ENCODE measurements around the gene CKLF.
"Not testable (repeated sequence)": the region's sequence is repeated elsewhere in the genome, so short reads cannot be mapped to it uniquely, and the experiment has no call there.

The CKLF gene

GRCh38 chr16:66552286-66553177, at the start of gene CKLF:
Gene CKLF (plus strand): TSS chr16:66552576. CDS start chr16:66552716, 140 bp downstream.
- no peak for FAIRE-seq

GRCh38 chr16:66503030-66503429, 49.3 kb upstream of the CKLF start:
- no peak for FAIRE-seq

GRCh38 chr16:66503612-66504011, 48.8 kb upstream of the CKLF start:
- no peak for FAIRE-seq

GRCh38 chr16:66507731-66508239, 44.6 kb upstream of the CKLF start:
- FAIRE-seq: no peak

- no peak for FAIRE-seq
Observed at GRCh38 chr16:66508248-66508913, 44.0 kb upstream of the CKLF start.

GRCh38 chr16:66508914-66509496, 43.4 kb upstream of the CKLF start:
- FAIRE-seq: no peak

GRCh38 chr16:66509576-66509975, 42.8 kb upstream of the CKLF start:
- FAIRE-seq: no peak

GRCh38 chr16:66510298-66510697, 42.1 kb upstream of the CKLF start:
- FAIRE-seq: no peak

GRCh38 chr16:66510711-66511601, 41.4 kb upstream of the CKLF start:
- no peak for FAIRE-seq

GRCh38 chr16:66511602-66512271, 40.6 kb upstream of the CKLF start:
- FAIRE-seq: no peak

- FAIRE-seq: no peak
Observed at GRCh38 chr16:66512272-66513110, 39.9 kb upstream of the CKLF start.

GRCh38 chr16:66513111-66513723, 39.2 kb upstream of the CKLF start:
- no peak for FAIRE-seq

GRCh38 chr16:66514391-66514790, 38.0 kb upstream of the CKLF start:
- FAIRE-seq: not testable (repeated sequence)

- FAIRE-seq: not testable (repeated sequence)
Observed at GRCh38 chr16:66514980-66515595, 37.3 kb upstream of the CKLF start.

- no peak for FAIRE-seq
Observed at GRCh38 chr16:66515596-66516508, 36.5 kb upstream of the CKLF start.

GRCh38 chr16:66516509-66516807, 35.9 kb upstream of the CKLF start:
- FAIRE-seq: no peak

- no peak for FAIRE-seq
Observed at GRCh38 chr16:66516808-66517585, 35.4 kb upstream of the CKLF start.

GRCh38 chr16:66517586-66518263, 34.7 kb upstream of the CKLF start:
- FAIRE-seq: no peak

All from islet of Langerhans (tissue), 1 donor.